ENCODE data around the gene CPA1. TPM values are rescaled to one million over a fixed set of nuclear protein-coding genes. Genes with fewer than 3 reads are reported as not detected.

Gene CPA1
- total RNA-seq, 2 experiments from 2014 or later = not detected

GRCh38 chr7:130397051-130397757, 16.9 kb downstream of the CPA1 start:
- CTCF ChIA-PET = interaction anchor here (0.6 to 1.6 kb wide), 2 partner anchors 17 to 658 kb away, joined by 3 to 4 read pairs; no protein-coding TSS in a partner anchor
- peaks cover 36% of the 10 kb centered on the region for H3K36me3 Mint-ChIP-seq (ENCODE audit: low read depth)
- H3K4me1 Mint-ChIP-seq = peaks cover 35% of the 10 kb centered on the region
- no peak for DNase-seq
- H3K9me3 Mint-ChIP-seq = no peaks in the 10 kb centered on the region
- POLR2A ChIA-PET = no interaction called here
- no peaks in the 10 kb centered on the region for H3K27me3 Mint-ChIP-seq
- H3K27ac Mint-ChIP-seq = no peak overlapping the region
- H3K4me3 Mint-ChIP-seq = no peak overlapping the region

GRCh38 chr7:130397758-130398073, 17.4 kb downstream of the CPA1 start:
- POLR2A ChIA-PET = no interaction called here
- no peak for DNase-seq
- CTCF ChIA-PET = interaction anchor here (0.6 to 1.6 kb wide), 2 partner anchors 17 to 657 kb away, joined by 3 to 4 read pairs; no protein-coding TSS in a partner anchor
- Mint-ChIP-seq H3K4me1 (peaks cover 33% of the 10 kb centered on the region), H3K27me3 (no peaks in the 10 kb centered on the region), H3K9me3 (no peaks in the 10 kb centered on the region), H3K4me3 (no peak overlapping the region), H3K27ac (no peak overlapping the region), H3K36me3 (ENCODE audit: low read depth) (peaks cover 36% of the 10 kb centered on the region)

- peak overlapping the region; percentile 61 for H3K27ac Mint-ChIP-seq
- POLR2A ChIA-PET = no interaction called here
- H3K27me3 Mint-ChIP-seq = no peaks in the 10 kb centered on the region
- peaks cover 35% of the 10 kb centered on the region for H3K36me3 Mint-ChIP-seq (ENCODE audit: low read depth)
- no peak overlapping the region for H3K4me3 Mint-ChIP-seq
- H3K4me1 Mint-ChIP-seq = peaks cover 27% of the 10 kb centered on the region
- DNase-seq = no peak
- no peaks in the 10 kb centered on the region for H3K9me3 Mint-ChIP-seq
- CTCF ChIA-PET = interaction anchor here (1.6 kb wide), 1 partner anchor 16 kb away, joined by 4 read pairs; no protein-coding TSS in a partner anchor
These were observed 18.3 kb downstream of the CPA1 start for GRCh38 chr7:130398526-130399090.

- Mint-ChIP-seq H3K4me1 (peaks cover 11% of the 10 kb centered on the region), H3K27me3 (no peaks in the 10 kb centered on the region), H3K4me3 (no peak overlapping the region), H3K27ac (no peak overlapping the region), H3K36me3 (ENCODE audit: low read depth) (peaks cover 27% of the 10 kb centered on the region), H3K9me3 (no peaks in the 10 kb centered on the region)
- ChIA-PET CTCF (no interaction called here), POLR2A (no interaction called here)
- no peak for DNase-seq
These were observed 19.9 kb downstream of the CPA1 start for GRCh38 chr7:130400120-130400572.

- POLR2A ChIA-PET = no interaction called here
- Mint-ChIP-seq H3K4me1 (peaks cover 6% of the 10 kb centered on the region), H3K4me3 (no peak overlapping the region), H3K27ac (no peak overlapping the region), H3K9me3 (no peaks in the 10 kb centered on the region), H3K27me3 (no peaks in the 10 kb centered on the region), H3K36me3 (ENCODE audit: low read depth) (peaks cover 26% of the 10 kb centered on the region)
- CTCF ChIA-PET = interaction anchor here (1.4 kb wide), 1 partner anchor 11 kb away, joined by 3 read pairs; no protein-coding TSS in a partner anchor
- no peak for DNase-seq
These were observed 20.8 kb downstream of the CPA1 start for GRCh38 chr7:130401101-130401500.

GRCh38 chr7:130401578-130401977, 21.3 kb downstream of the CPA1 start:
- Mint-ChIP-seq H3K36me3 (ENCODE audit: low read depth) (peaks cover 26% of the 10 kb centered on the region), H3K4me1 (peaks cover 6% of the 10 kb centered on the region), H3K9me3 (no peaks in the 10 kb centered on the region), H3K4me3 (no peak overlapping the region), H3K27ac (no peak overlapping the region), H3K27me3 (no peaks in the 10 kb centered on the region)
- POLR2A ChIA-PET = interaction anchor here (0.6 kb wide), 1 partner anchor 27 kb away, joined by 3 read pairs; no protein-coding TSS in a partner anchor
- no peak for DNase-seq
- CTCF ChIA-PET = interaction anchor here (1.4 kb wide), 1 partner anchor 10 kb away, joined by 3 read pairs; no protein-coding TSS in a partner anchor

GRCh38 chr7:130405003-130405402, 24.7 kb downstream of the CPA1 start:
- H3K4me3 Mint-ChIP-seq = no peak overlapping the region
- no peak for DNase-seq
- no peaks in the 10 kb centered on the region for H3K9me3 Mint-ChIP-seq
- ChIA-PET CTCF (interaction anchor here (0.9 kb wide), 1 partner anchor 13 kb away, joined by 3 read pairs; no protein-coding TSS in a partner anchor), POLR2A (no interaction called here)
- no peaks in the 10 kb centered on the region for H3K27me3 Mint-ChIP-seq
- H3K36me3 Mint-ChIP-seq (ENCODE audit: low read depth) = peaks cover 23% of the 10 kb centered on the region
- no peaks in the 10 kb centered on the region for H3K4me1 Mint-ChIP-seq
- H3K27ac Mint-ChIP-seq = no peak overlapping the region

- peaks cover 12% of the 10 kb centered on the region for H3K36me3 Mint-ChIP-seq (ENCODE audit: low read depth)
- no peak overlapping the region for H3K27ac Mint-ChIP-seq
- no peaks in the 10 kb centered on the region for H3K9me3 Mint-ChIP-seq
- POLR2A ChIA-PET = no interaction called here
- H3K4me3 Mint-ChIP-seq = no peak overlapping the region
- no peak for DNase-seq
- CTCF ChIA-PET = no interaction called here
- peaks cover 6% of the 10 kb centered on the region for H3K4me1 Mint-ChIP-seq
- no peaks in the 10 kb centered on the region for H3K27me3 Mint-ChIP-seq
These were observed 28.9 kb downstream of the CPA1 start for GRCh38 chr7:130409067-130409711.

GRCh38 chr7:130409712-130410072, 29.4 kb downstream of the CPA1 start:
- ChIA-PET POLR2A (no interaction called here), CTCF (no interaction called here)
- Mint-ChIP-seq H3K36me3 (ENCODE audit: low read depth) (peaks cover 12% of the 10 kb centered on the region), H3K4me1 (peaks cover 10% of the 10 kb centered on the region), H3K4me3 (no peak overlapping the region), H3K27ac (no peak overlapping the region), H3K27me3 (no peaks in the 10 kb centered on the region), H3K9me3 (no peaks in the 10 kb centered on the region)
- no peak for DNase-seq

GRCh38 chr7:130410868-130411541, 30.7 kb downstream of the CPA1 start:
- DNase-seq = no peak
- Mint-ChIP-seq H3K4me3 (no peak overlapping the region), H3K36me3 (ENCODE audit: low read depth) (peaks cover 15% of the 10 kb centered on the region), H3K27ac (no peak overlapping the region), H3K9me3 (no peaks in the 10 kb centered on the region), H3K4me1 (peaks cover 22% of the 10 kb centered on the region), H3K27me3 (no peaks in the 10 kb centered on the region)
- CTCF ChIA-PET = interaction anchor here (1.4 kb wide), 1 partner anchor 9 kb away, joined by 3 read pairs; no protein-coding TSS in a partner anchor
- POLR2A ChIA-PET = no interaction called here

- peaks cover 44% of the 10 kb centered on the region for H3K4me1 Mint-ChIP-seq
- no peak for DNase-seq
- CTCF ChIA-PET = interaction anchor here (1.1 to 1.6 kb wide), 2 partner anchors 21 to 33 kb away, joined by 3 to 4 read pairs; no protein-coding TSS in a partner anchor
- POLR2A ChIA-PET = no interaction called here
- H3K4me3 Mint-ChIP-seq = no peak overlapping the region
- no peaks in the 10 kb centered on the region for H3K27me3 Mint-ChIP-seq
- H3K9me3 Mint-ChIP-seq = no peaks in the 10 kb centered on the region
- peaks cover 15% of the 10 kb centered on the region for H3K36me3 Mint-ChIP-seq (ENCODE audit: low read depth)
- no peak overlapping the region for H3K27ac Mint-ChIP-seq
These were observed 32.9 kb downstream of the CPA1 start for GRCh38 chr7:130413201-130413600.

GRCh38 chr7:130415006-130415405, 34.7 kb downstream of the CPA1 start:
- Mint-ChIP-seq H3K4me3 (no peak overlapping the region), H3K9me3 (no peaks in the 10 kb centered on the region), H3K36me3 (ENCODE audit: low read depth) (peaks cover 13% of the 10 kb centered on the region), H3K27me3 (no peaks in the 10 kb centered on the region), H3K4me1 (peaks cover 58% of the 10 kb centered on the region), H3K27ac (peak overlapping the region; percentile 1)
- ChIA-PET CTCF (interaction anchor here (1.7 kb wide), 1 partner anchor 17 kb away, joined by 4 read pairs; no protein-coding TSS in a partner anchor), POLR2A (no interaction called here)
- DNase-seq = no peak

- Mint-ChIP-seq H3K9me3 (no peaks in the 10 kb centered on the region), H3K27ac (peak overlapping the region; percentile 82), H3K36me3 (ENCODE audit: low read depth) (peaks cover 8% of the 10 kb centered on the region), H3K4me1 (peaks cover 70% of the 10 kb centered on the region), H3K27me3 (no peaks in the 10 kb centered on the region), H3K4me3 (peak overlapping the region; percentile 7)
- peak; percentile 24 for DNase-seq
- CTCF ChIA-PET = no interaction called here
- POLR2A ChIA-PET = no interaction called here
These were observed 36.9 kb downstream of the CPA1 start for GRCh38 chr7:130417213-130417612.
